PC-3 (cell line): ENCODE data around the gene CIZ1. TPM values are rescaled to one million over a fixed set of nuclear protein-coding genes. Genes with fewer than 3 reads are reported as not detected.
A peak's percentile ranks its signal among the peaks of the same experiment; 100 is the strongest.

Source experiments
- ATAC-seq: fragments of 200-7000 bp; cut with Tn5 transposase; 2 replicates; pipeline ENCODE4 v1.9.1; 2020; ENCODE audit warnings: mild to moderate bottlenecking, moderate library complexity
- BruUV-seq: library from RNA; stranded (reverse); fragments of 400-500 nt; replicated peaks from 2 replicates; lab custom pipeline; 2021; lab: Mats Ljungman, UMichigan
- CTCF ChIA-PET: fragments of 300-600 bp; sonication (Branson Sonifier 250); formaldehyde crosslinking; loops from one replicate; lab custom pipeline; 2022; ENCODE audit warnings: antibody characterized with exemption; lab: Charles Lee
- POLR2A ChIA-PET: fragments of 300-600 bp; sonication (Branson Sonifier 250); formaldehyde crosslinking; loops from one replicate; lab custom pipeline; 2022; ENCODE audit warnings: antibody characterized with exemption; ENCODE audit not compliant: unreplicated experiment; lab: Charles Lee
- DNase-seq: peaks from one replicate; pipeline ENCODE4 v3.0.0-alpha.2; 2015
- H2AFZ ChIP-seq: fragments of 300-600 bp; sonication (generic); 2 replicates; pipeline ENCODE4 v1.6.0; 2016; ENCODE audit warnings: antibody characterized with exemption, low read length
- H3F3A ChIP-seq: fragments of 300-600 bp; sonication (generic); one replicate; pipeline ENCODE4 v1.6.0; 2017; ENCODE audit warnings: antibody characterized with exemption, low read length, control low read depth, mild to moderate bottlenecking; ENCODE audit not compliant: unreplicated experiment
- H3K27ac ChIP-seq: fragments of 300-600 bp; sonication (generic); 2 replicates; pipeline ENCODE4 v1.5.1; 2016; ENCODE audit warnings: mild to moderate bottlenecking, low read length
- H3K27me3 ChIP-seq: fragments of 300-600 bp; sonication (generic); 2 replicates; pipeline ENCODE4 v1.6.1; 2016; ENCODE audit warnings: low read length, mixed read lengths
- H3K36me3 ChIP-seq: fragments of 300-600 bp; sonication (generic); 2 replicates; pipeline ENCODE4 v1.6.1; 2016; ENCODE audit warnings: low read depth, mixed run types, low read length, mixed read lengths
- H3K4me1 ChIP-seq: fragments of 300-600 bp; sonication (generic); 2 replicates; pipeline ENCODE4 v1.5.1; 2016; ENCODE audit warnings: low read length; ENCODE audit not compliant: insufficient read depth
- H3K4me2 ChIP-seq: fragments of 300-600 bp; sonication (generic); 2 replicates; pipeline ENCODE4 v1.6.0; 2016; ENCODE audit warnings: low read length
- H3K4me3 ChIP-seq: fragments of 300-600 bp; sonication (generic); 2 replicates; pipeline ENCODE4 v1.5.1; 2016; ENCODE audit warnings: mild to moderate bottlenecking, low read length, mixed read lengths
- H3K79me2 ChIP-seq: fragments of 300-600 bp; sonication (generic); 2 replicates; pipeline ENCODE4 v1.6.1; 2017; ENCODE audit warnings: low read length, mixed read lengths
- H3K9ac ChIP-seq: fragments of 300-600 bp; sonication (generic); 2 replicates; pipeline ENCODE4 v1.6.0; 2016; ENCODE audit warnings: mild to moderate bottlenecking, low read length
- H3K9me2 ChIP-seq: fragments of 300-600 bp; sonication (generic); replicated peaks from 2 replicates; pipeline ENCODE4 v1.6.1; 2016; ENCODE audit warnings: mixed run types, low read length, mixed read lengths
- H3K9me3 ChIP-seq: fragments of 300-600 bp; sonication (generic); 2 replicates; pipeline ENCODE4 v1.6.1; 2016; ENCODE audit warnings: low read length, mixed read lengths
- H4K20me1 ChIP-seq: fragments of 300-600 bp; sonication (generic); 2 replicates; pipeline ENCODE4 v1.6.1; 2016; ENCODE audit warnings: low read length, mixed read lengths
- EZH2 ChIP-seq: fragments of 300-600 bp; sonication (generic); IDR thresholded peaks from one replicate; pipeline ENCODE4 v1.6.1; 2017; ENCODE audit warnings: antibody characterized with exemption, mild to moderate bottlenecking, low read length; ENCODE audit not compliant: unreplicated experiment
- EZH2phosphoT487 ChIP-seq: fragments of 300-600 bp; sonication (generic); IDR thresholded peaks from 2 replicates; pipeline ENCODE4 v1.6.1; 2018; ENCODE audit warnings: mild to moderate bottlenecking, antibody characterized with exemption, low read length, borderline replicate concordance
- intact Hi-C: fragments of 100-400 bp; cut with micrococcal nuclease; formaldehyde crosslinking; loops from 2 replicates; pipeline ENCODE4 v1.9.0; 2023
- total RNA-seq: library from RNA; depleted of rRNA; stranded (reverse); fragments of >200 nt; gene quantifications from 2 replicates; pipeline ENCODE4 v1.2.3, GENCODE V29; 2014
- TF ChIP-seq, protein P1 (sequence below): fragments of 300-600 bp; sonication (generic); conservative IDR thresholded peaks from 2 replicates; pipeline ENCODE4 v1.5.1; 2017; ENCODE audit warnings: antibody characterized with exemption, low read depth, mild to moderate bottlenecking, low read length

CIZ1 gene
- total RNA-seq, 1 experiment from 2014 or later: 46.1 TPM

DNA sequence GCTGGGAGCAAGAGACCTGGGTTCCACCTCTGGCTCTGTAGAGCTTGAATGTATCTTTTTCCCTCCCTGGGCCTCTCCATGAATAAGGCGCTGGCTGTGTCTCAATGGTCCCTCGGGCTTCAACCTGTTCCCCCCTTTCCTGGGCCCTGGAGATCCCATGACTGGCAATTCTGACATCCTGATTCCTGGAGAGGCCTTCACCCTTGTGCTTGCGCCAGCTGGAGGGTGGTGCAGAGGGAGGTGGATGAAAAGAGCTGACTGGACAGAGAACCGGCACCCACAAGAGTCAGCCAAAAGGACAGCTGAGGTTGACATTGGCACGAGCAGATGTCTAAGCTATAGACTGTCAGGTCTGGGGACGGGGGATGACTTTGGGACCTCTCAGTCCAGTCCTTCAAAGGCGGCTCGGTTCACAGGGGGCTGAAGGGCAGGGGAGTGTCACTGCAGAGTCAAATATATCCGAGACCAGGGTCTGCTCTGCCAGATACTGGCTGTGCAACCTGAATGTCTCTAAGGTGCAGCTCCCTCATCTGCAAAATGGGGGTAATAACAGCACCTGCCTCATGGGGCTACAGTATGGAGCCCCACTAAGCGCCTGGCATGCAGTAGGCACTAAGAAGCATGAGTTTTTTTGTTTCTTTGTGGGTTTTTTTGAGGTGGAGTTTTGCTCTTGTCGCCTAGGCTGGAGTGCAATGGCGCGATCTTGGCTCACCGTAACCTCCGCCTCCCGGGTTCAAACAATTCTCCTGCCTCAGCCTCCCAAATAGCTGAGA is 25.6 kb upstream of the CIZ1 start:
- ATAC-seq (no peak), DNase-seq (no peak)
- no peak overlapping the region for H3K4me2 ChIP-seq
- BruUV-seq: no TSS peak
- no peak overlapping the region for H3K4me3 ChIP-seq
- no peaks in the 10 kb centered on the region for H3K9me2 ChIP-seq
- TF ChIP-seq, protein P1, sequence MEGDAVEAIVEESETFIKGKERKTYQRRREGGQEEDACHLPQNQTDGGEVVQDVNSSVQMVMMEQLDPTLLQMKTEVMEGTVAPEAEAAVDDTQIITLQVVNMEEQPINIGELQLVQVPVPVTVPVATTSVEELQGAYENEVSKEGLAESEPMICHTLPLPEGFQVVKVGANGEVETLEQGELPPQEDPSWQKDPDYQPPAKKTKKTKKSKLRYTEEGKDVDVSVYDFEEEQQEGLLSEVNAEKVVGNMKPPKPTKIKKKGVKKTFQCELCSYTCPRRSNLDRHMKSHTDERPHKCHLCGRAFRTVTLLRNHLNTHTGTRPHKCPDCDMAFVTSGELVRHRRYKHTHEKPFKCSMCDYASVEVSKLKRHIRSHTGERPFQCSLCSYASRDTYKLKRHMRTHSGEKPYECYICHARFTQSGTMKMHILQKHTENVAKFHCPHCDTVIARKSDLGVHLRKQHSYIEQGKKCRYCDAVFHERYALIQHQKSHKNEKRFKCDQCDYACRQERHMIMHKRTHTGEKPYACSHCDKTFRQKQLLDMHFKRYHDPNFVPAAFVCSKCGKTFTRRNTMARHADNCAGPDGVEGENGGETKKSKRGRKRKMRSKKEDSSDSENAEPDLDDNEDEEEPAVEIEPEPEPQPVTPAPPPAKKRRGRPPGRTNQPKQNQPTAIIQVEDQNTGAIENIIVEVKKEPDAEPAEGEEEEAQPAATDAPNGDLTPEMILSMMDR: no peak
- TF ChIP-seq EZH2phosphoT487 (no peak), EZH2 (no peak)
- H3K79me2 ChIP-seq: no peaks in the 10 kb centered on the region
- H3F3A ChIP-seq: no peaks in the 10 kb centered on the region
- no peak overlapping the region for H2AFZ ChIP-seq
- no peaks in the 10 kb centered on the region for H4K20me1 ChIP-seq
- intact Hi-C loops: no loop called here
- H3K27me3 ChIP-seq: no peaks in the 10 kb centered on the region
- H3K9ac ChIP-seq: no peak overlapping the region
- peaks cover 10% of the 10 kb centered on the region; the same call in 1 of the 2 replicates for H3K4me1 ChIP-seq
- ChIA-PET CTCF (no interaction called here), POLR2A (no interaction called here)
- no peaks in the 10 kb centered on the region for H3K36me3 ChIP-seq
- H3K27ac ChIP-seq: no peak overlapping the region
- no peaks in the 10 kb centered on the region for H3K9me3 ChIP-seq

DNA sequence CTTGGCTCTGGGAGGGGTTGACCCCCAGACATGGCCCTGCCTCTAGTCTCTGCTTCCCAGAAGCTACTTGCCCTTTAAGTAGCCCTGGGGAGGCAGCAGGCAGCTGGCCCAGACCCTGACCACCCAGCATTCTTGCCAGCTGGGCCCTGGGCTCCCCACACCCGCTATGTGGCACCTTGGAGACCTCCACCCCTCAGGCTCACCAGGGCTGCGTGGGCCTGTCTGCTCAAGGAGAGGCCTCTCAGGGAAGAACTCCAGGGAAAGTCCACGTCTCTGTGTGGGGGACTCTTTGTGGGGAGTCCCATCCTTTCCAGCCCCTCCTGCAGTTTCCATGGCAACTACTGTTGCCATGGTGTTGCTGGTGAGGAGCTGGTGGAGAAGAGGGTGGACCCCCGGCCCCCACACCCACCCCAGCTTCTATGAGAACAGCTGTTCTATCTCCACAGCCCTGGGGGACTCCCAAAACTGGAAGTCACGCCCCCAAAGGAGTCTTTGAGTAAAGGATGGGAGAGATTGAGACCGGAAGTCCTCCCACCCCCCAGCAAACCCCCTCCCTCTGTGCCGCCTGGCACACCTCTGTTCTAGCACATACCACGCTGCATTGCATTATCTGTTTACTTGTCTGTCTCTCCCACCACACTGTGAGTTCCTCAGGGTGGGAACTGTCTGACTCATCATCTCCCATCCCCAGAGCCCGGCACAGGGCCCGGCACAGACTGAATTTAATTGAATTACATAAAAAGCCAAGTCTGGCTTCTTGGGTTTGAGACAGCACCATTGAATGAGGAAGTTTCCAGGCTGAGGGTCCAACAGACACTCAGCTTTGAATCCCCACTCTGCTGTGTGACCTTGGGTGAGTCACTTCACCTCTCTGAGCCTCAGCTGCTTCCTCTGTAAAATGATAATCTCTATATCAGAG is 24.4 kb upstream of the CIZ1 start:
- no peak for DNase-seq
- Histone ChIP-seq H3K27me3 (no peaks in the 10 kb centered on the region), H3K4me2 (no peak overlapping the region), H3K9me3 (no peaks in the 10 kb centered on the region), H3K4me3 (no peak overlapping the region), H3F3A (no peaks in the 10 kb centered on the region), H2AFZ (no peak overlapping the region), H3K9ac (no peak overlapping the region), H3K36me3 (no peaks in the 10 kb centered on the region), H3K9me2 (no peaks in the 10 kb centered on the region), H3K4me1 (peaks cover 10% of the 10 kb centered on the region; the same call in 1 of the 2 replicates), H3K27ac (no peak overlapping the region), H3K79me2 (no peaks in the 10 kb centered on the region), H4K20me1 (no peaks in the 10 kb centered on the region)
- TF ChIP-seq EZH2phosphoT487 (no peak), EZH2 (no peak)
- TF ChIP-seq, protein P1: no peak
- CTCF ChIA-PET: no interaction called here
- ATAC-seq: 0 out of 2 replicates have a peak, but pooled peaks have one; percentile 24
- POLR2A ChIA-PET: no interaction called here
- no TSS peak for BruUV-seq
- intact Hi-C loops: no loop called here
